Esophagus squamous epithelium (tissue), 5 donors: ENCODE results near the gene SLC12A7. TPM values are rescaled to one million over a fixed set of nuclear protein-coding genes. Genes with fewer than 3 reads are reported as not detected.

Source experiments
- DNase-seq: peaks from one replicate; lab custom pipeline; 2025; lab: John Stamatoyannopoulos, UW
- H3K27ac ChIP-seq, 4 donors: fragments of 200-600 bp; sonication (generic); one replicate each; pipeline ENCODE4 v1.5.1; 2016 to 2019; ENCODE audit warnings: mild to moderate bottlenecking in 1 of 4
- H3K27me3 ChIP-seq, 4 donors: fragments of 200-600 bp; sonication (generic); 1 replicate in 3 of 4; 2 replicates in 1 of 4; pipeline versions ENCODE4 v1.5.1 to v1.6.0; 2017 to 2021; ENCODE audit warnings: antibody characterized with exemption in 1 of 4
- H3K36me3 ChIP-seq, 3 donors: fragments of 200-600 bp; sonication (generic); one replicate each; pipeline ENCODE4 v1.5.1; 2016 to 2019
- H3K4me1 ChIP-seq, 3 donors: fragments of 200-600 bp; sonication (generic); one replicate each; pipeline ENCODE4 v1.5.1; 2017 to 2019
- H3K4me3 ChIP-seq, 4 donors: fragments of 200-600 bp; sonication (generic); 1 replicate in 3 of 4; 2 replicates in 1 of 4; pipeline ENCODE4 v1.5.1; 2016 to 2019; ENCODE audit warnings: mild to moderate bottlenecking in 2 of 4, moderate library complexity in 1 of 4
- H3K9me3 ChIP-seq, 3 donors: fragments of 200-600 bp; sonication (generic); one replicate each; pipeline ENCODE4 v1.5.1; 2016 to 2019
- POLR2A ChIP-seq, 4 donors: fragments of 450-650 bp; IDR thresholded peaks; one replicate each; pipeline ENCODE4 v1.6.1; 2017; ENCODE audit warnings: antibody characterized with exemption in 4 of 4, mild to moderate bottlenecking in 4 of 4, moderate library complexity in 3 of 4
- WGBS, 2 donors: methylation state at CpG; one replicate each; pipeline ENCODE4 v1.1.5; 2018; 5-methylcytosine and 5-hydroxymethylcytosine counted together
- intact Hi-C: fragments of 100-400 bp; cut with DNase I; formaldehyde crosslinking; loops from one replicate; pipeline ENCODE4 v1.15.0; 2022
- total RNA-seq, 4 donors: library from RNA; depleted of rRNA; stranded (reverse); fragments of >200 nt; gene quantifications; one replicate each; pipeline ENCODE4 v1.1.0, GENCODE V29; 2016
- TF ChIP-seq, protein P1 (sequence below), 6 experiments: fragments of 450-650 bp in 4 of 6; fragments of 200-600 bp in 2 of 6; sonication (generic) in 2 of 6; IDR thresholded peaks; one replicate each; pipeline ENCODE4 v1.5.1; 2016 to 2019; ENCODE audit warnings: antibody characterized with exemption in 6 of 6, mild to moderate bottlenecking in 4 of 6, moderate library complexity in 4 of 6
- donor health status: DM: yes; HTN: yes; CAD: no.

Gene SLC12A7
- total RNA-seq, 4 donors from 2014 or later: 4.5 to 13.4 (median 6.6) TPM

DNA sequence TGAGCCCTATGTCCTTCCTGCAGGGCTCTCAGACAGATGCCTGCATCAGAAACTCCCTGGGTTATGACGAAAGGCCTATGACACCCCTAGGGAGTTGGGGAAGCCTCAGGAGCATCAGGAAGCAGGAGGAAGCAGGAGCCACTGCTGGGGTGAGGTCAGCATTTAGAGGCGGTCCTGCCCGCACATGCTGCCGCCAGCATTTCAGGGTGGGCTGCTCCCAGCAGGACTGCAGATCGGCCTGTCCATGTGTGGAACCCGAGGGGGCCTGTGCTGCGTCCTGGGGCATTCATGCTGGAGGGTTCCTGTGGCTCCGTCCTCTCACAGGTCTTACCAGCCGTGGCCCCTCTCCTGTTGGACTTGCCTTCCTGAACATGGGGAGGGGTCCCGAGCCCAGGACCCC lies 96.4 kb downstream of the SLC12A7 start:
- TF ChIP-seq POLR2A (IDR thresholded peaks at IDR 0.05): no peak
- TF ChIP-seq, protein P1, sequence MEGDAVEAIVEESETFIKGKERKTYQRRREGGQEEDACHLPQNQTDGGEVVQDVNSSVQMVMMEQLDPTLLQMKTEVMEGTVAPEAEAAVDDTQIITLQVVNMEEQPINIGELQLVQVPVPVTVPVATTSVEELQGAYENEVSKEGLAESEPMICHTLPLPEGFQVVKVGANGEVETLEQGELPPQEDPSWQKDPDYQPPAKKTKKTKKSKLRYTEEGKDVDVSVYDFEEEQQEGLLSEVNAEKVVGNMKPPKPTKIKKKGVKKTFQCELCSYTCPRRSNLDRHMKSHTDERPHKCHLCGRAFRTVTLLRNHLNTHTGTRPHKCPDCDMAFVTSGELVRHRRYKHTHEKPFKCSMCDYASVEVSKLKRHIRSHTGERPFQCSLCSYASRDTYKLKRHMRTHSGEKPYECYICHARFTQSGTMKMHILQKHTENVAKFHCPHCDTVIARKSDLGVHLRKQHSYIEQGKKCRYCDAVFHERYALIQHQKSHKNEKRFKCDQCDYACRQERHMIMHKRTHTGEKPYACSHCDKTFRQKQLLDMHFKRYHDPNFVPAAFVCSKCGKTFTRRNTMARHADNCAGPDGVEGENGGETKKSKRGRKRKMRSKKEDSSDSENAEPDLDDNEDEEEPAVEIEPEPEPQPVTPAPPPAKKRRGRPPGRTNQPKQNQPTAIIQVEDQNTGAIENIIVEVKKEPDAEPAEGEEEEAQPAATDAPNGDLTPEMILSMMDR (IDR thresholded peaks at IDR 0.05): no peak
- intact Hi-C loops: no loop called here
- no peaks in the 10 kb centered on the region for H3K36me3 ChIP-seq
- peak overlapping the region in 1 of 4 donors; percentile 25 for H3K27ac ChIP-seq
- H3K4me3 ChIP-seq: no peak overlapping the region
- peaks cover 0 to 44% (median 9%) of the 10 kb centered on the region in 3 donors for H3K4me1 ChIP-seq
- no peak for DNase-seq
- H3K27me3 ChIP-seq: peaks cover 0 to 75% (median 0%) of the 10 kb centered on the region in 4 donors
- 49 to 62% methylated on average over 6 to 9 of the region's 10 CpGs for WGBS, 2 donors
- no peaks in the 10 kb centered on the region for H3K9me3 ChIP-seq

DNA sequence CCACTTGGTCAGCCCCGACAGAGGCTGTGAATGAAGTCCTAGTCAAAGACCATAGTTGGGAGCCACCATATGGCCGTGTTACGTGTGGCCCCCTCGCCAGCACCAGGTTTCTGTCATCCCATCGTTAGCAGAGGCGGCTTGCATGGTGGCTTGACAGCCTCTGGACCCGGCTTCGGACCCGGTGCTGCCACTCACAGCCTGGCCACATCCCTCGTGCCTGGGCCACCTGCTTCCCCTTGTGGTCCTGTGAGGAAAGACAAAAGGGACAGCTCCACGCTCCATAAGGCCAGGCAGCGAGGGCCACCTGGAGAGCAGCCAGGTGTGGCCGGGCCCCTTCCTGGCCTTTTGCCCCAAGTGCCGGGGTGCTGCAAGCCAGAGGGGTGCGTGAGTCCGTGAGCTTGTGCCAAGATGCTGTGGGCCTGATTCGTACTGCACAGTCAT lies 97.1 kb downstream of the SLC12A7 start:
- Histone ChIP-seq H3K27ac (no peak overlapping the region), H3K27me3 (peaks cover 0 to 82% (median 3%) of the 10 kb centered on the region in 4 donors), H3K4me3 (no peak overlapping the region), H3K36me3 (no peaks in the 10 kb centered on the region), H3K4me1 (peaks cover 0 to 51% (median 12%) of the 10 kb centered on the region in 3 donors), H3K9me3 (no peaks in the 10 kb centered on the region)
- WGBS, 2 donors: 35 to 47% methylated on average over 3 to 13 of the region's 17 CpGs
- intact Hi-C loops: no loop called here
- TF ChIP-seq POLR2A (IDR thresholded peaks at IDR 0.05): no peak
- TF ChIP-seq, protein P1 (IDR thresholded peaks at IDR 0.05): no peak
- no peak for DNase-seq

DNA sequence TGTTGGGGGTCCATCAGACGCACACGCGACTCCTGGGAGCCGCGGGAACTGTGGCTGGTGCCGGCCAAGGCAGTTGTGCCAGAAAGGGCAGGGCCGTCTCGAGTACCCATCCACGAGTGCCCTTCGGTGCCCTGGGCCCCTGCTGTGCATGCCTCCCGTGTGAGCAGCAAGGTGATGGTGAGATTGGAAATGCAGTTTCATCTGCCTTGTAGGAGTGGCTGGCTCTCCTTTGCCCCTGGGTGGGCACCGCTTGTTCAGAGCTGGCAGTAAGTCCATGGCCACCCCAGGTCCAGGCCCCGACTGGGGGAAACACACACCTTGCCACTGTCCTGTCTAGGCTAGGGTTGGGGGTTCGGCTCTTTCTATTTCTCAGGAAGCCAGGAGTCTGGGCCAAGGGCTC lies 97.5 kb downstream of the SLC12A7 start:
- H3K9me3 ChIP-seq: no peaks in the 10 kb centered on the region
- no peak for TF ChIP-seq POLR2A (IDR thresholded peaks at IDR 0.05)
- TF ChIP-seq, protein P1 (IDR thresholded peaks at IDR 0.05): no peak
- intact Hi-C loops: no loop called here
- peaks cover 0 to 86% (median 5%) of the 10 kb centered on the region in 4 donors for H3K27me3 ChIP-seq
- WGBS, 2 donors: 71 to 82% methylated on average over 2 to 4 of the region's 14 CpGs
- peaks cover under 1 to 56% (median 16%) of the 10 kb centered on the region in 3 donors for H3K4me1 ChIP-seq
- H3K27ac ChIP-seq: no peak overlapping the region
- H3K4me3 ChIP-seq: no peak overlapping the region
- DNase-seq: no peak
- H3K36me3 ChIP-seq: no peaks in the 10 kb centered on the region

DNA sequence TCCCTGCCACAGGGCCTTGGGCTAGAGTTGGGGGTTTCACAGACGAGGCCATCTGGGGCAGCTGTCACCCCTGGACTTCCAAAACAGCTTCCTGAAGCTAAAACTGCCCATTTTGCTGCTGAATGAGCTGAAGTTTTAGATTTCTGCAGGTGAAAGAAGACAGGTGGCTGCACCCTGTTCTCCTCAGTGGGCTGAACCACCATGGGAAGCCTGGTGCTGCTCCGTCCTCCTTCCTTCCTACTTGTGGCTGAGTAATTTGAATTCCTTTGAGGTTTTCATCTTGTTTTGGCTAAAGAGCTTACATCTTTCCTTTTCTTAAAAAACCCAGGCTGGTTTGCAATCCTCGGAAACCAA lies 97.9 kb downstream of the SLC12A7 start:
- no peaks in the 10 kb centered on the region for H3K36me3 ChIP-seq
- H3K27me3 ChIP-seq: peaks cover 0 to 90% (median 7%) of the 10 kb centered on the region in 4 donors
- no peak for TF ChIP-seq POLR2A (IDR thresholded peaks at IDR 0.05)
- TF ChIP-seq, protein P1 (IDR thresholded peaks at IDR 0.05): no peak
- 30 to 86% methylated on average over 1 to 2 of the region's 3 CpGs for WGBS, 2 donors
- H3K9me3 ChIP-seq: no peaks in the 10 kb centered on the region
- H3K4me3 ChIP-seq: no peak overlapping the region
- no peak for DNase-seq
- H3K27ac ChIP-seq: no peak overlapping the region
- H3K4me1 ChIP-seq: peaks cover 5 to 60% (median 17%) of the 10 kb centered on the region in 3 donors
- intact Hi-C loops: no loop called here

DNA sequence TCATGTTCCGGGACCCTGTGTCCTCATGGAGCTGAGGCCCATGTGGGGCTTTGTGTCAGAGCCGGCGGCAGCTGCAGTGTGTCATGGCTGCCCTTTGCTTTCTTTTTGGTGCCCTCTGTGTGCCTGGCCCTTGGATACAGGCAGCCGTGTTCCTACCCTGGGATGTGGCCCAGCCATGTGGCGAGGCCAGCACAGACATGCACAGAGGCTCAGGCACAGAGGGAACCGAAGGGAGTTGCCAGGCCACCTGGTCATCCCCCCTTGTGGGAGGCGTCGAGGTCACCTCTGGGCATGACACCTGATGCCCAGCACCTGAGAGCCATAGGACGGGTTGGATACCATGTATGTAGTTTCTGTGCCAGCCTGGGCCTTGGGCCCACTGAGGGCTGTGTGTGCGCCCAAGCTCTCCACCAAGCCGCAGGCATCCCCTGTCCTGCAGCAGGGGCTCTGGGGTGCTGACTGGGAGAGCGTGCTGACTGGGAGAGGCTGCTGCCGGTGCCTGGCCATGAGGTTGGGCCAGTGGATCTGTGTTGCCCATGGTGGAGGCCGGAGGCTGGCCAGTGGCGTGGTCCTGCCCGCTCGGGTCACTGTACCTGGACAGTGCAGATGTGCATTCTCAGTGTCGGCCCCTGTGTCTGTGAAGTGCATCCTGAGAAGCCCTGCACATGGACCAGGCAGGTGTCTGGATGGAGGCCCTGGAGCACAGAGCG lies 98.5 kb downstream of the SLC12A7 start:
- Histone ChIP-seq H3K27me3 (peaks cover 0 to 96% (median 7%) of the 10 kb centered on the region in 4 donors), H3K27ac (no peak overlapping the region), H3K4me3 (no peak overlapping the region), H3K36me3 (no peaks in the 10 kb centered on the region), H3K4me1 (peaks cover 10 to 65% (median 18%) of the 10 kb centered on the region in 3 donors), H3K9me3 (no peaks in the 10 kb centered on the region)
- WGBS, 2 donors: 62% methylated on average over 14 of the region's 19 CpGs; no CpG with 5 or more reads in 1 of the 2 donors
- DNase-seq: no peak
- TF ChIP-seq, protein P1 (IDR thresholded peaks at IDR 0.05): no peak
- TF ChIP-seq POLR2A (IDR thresholded peaks at IDR 0.05): no peak
- intact Hi-C loops: no loop called here
